ENCODE results near the gene SLC27A6.
"Not testable (repeated sequence)": the region's sequence is repeated elsewhere in the genome, so short reads cannot be mapped to it uniquely, and the experiment has no call there.

SLC27A6 gene

GRCh38 chr5:129022599-129022998 is 57.3 kb downstream of the SLC27A6 start:
- Mint-ChIP-seq H3K27me3 (peaks cover 0 to 5% of the 10 kb centered on the region in 2 donors), H3K9me3 (peaks cover 0 to 2% of the 10 kb centered on the region in 2 donors), H3K4me3 (no peak overlapping the region), H3K27ac (no peak overlapping the region), H3K4me1 (no peaks in the 10 kb centered on the region), H3K36me3 (no peaks in the 10 kb centered on the region)
- ATAC-seq (replicated peaks) (no peak), DNase-seq (no peak)

GRCh38 chr5:129027260-129027659 is 62.0 kb downstream of the SLC27A6 start:
- DNase-seq: no peak
- H3K36me3 Mint-ChIP-seq: no peaks in the 10 kb centered on the region
- no peak overlapping the region for H3K4me3 Mint-ChIP-seq
- H3K27me3 Mint-ChIP-seq: peaks cover 0 to 5% of the 10 kb centered on the region in 2 donors
- no peak for ATAC-seq (replicated peaks)
- H3K9me3 Mint-ChIP-seq: peaks cover 0 to 2% of the 10 kb centered on the region in 2 donors
- no peak overlapping the region for H3K27ac Mint-ChIP-seq
- H3K4me1 Mint-ChIP-seq: no peaks in the 10 kb centered on the region

DNA sequence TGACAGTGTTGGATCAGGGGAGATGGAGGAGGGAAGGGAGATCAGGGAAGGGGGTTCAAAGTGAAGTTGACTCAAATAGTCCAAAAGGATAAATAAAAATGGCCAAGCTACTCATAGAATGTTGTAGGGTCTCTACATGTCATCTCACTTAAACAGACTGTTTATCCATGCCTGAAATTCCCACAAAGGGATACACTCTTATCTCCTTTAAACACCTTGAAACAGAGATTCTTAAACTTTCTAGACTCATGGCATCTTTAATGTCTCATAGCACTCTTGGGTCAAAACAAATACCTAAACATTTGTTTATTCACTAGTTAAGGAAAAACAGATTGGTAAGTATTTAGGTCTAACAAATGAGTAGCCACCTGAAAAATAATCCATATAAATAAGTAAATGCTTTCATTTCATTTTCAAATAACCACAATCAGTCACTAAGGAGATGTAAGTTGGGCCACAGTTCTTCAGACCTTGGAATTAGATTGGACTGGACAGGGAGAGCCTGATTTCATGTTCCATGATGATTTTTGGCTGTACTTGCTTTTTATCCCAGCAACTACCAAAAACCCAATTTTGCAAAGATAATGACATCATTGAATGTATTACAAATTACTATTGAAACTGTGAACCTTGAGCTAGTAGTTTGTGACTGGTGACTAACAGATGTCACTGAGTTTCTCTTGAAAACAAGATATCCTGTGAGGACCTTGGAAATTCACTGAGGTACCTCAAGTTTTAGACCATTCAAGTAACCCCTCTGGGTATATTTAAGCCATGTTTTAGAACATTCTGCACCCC is 66.8 kb downstream of the SLC27A6 start:
- Mint-ChIP-seq H3K4me1 (no peaks in the 10 kb centered on the region), H3K4me3 (no peak overlapping the region), H3K36me3 (no peaks in the 10 kb centered on the region), H3K27ac (no peak overlapping the region), H3K9me3 (peaks cover 0 to 2% of the 10 kb centered on the region in 2 donors), H3K27me3 (no peaks in the 10 kb centered on the region)
- ATAC-seq (replicated peaks) (no peak), DNase-seq (no peak)

DNA sequence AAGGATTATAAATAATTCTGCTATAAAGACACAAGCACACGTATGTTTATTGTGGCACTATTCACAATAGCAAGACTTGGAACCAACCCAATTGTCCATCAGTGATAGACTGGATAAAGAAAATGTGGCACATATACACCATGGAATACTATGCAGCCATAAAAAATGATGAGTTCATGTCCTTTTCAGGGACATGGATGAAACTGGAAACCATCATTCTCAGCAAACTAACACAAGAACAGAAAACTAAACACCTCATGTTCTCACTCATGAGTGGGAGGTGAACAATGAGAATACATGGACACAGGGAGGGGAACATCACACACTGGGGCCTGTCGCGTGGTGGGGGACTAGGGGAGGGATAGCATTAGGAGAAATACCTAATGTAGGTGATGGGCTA is 71.0 kb downstream of the SLC27A6 start:
- ATAC-seq (replicated peaks); H3K4me1 Mint-ChIP-seq; H3K4me3 Mint-ChIP-seq; H3K9me3 Mint-ChIP-seq; H3K36me3 Mint-ChIP-seq; DNase-seq; H3K27me3 Mint-ChIP-seq; H3K27ac Mint-ChIP-seq: not testable (repeated sequence)

DNA sequence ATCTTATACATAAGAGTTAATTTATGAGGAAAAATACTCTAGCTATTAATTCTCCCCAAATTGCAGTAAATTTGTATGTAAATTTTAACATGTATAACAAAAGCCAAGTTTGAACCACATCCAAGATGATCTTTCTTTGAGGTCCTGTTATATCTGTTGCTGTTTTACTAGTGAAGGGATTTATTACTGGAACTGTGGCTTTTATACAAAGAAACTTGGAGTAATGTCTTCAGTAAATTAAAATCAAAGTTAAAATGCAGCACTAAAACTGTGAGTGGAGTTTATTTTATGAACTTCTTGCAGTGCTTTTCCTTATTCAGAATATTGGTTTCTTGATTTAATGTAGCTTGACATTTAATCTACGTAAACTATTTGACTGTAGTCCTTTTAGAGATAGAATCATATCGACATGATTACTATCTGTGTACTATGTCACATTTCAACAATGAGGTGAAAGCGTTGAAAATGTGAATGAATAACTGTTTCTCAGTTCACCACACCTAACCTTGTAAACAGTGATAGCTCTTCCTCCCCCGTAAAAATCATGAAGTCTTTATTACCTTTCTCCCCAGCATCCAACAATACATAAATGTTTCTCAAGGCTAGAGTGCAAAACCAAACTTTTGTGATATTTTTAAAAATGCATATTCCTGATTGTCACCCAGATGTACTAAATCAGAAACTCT is 76.1 kb downstream of the SLC27A6 start:
- peaks cover 0 to 2% of the 10 kb centered on the region in 2 donors for H3K36me3 Mint-ChIP-seq
- H3K27me3 Mint-ChIP-seq: no peaks in the 10 kb centered on the region
- H3K4me3 Mint-ChIP-seq: no peak overlapping the region
- H3K9me3 Mint-ChIP-seq: peaks cover 8 to 12% of the 10 kb centered on the region in 2 donors
- ATAC-seq (replicated peaks) (no peak), DNase-seq (no peak)
- no peaks in the 10 kb centered on the region for H3K4me1 Mint-ChIP-seq
- H3K27ac Mint-ChIP-seq: no peak overlapping the region

DNA sequence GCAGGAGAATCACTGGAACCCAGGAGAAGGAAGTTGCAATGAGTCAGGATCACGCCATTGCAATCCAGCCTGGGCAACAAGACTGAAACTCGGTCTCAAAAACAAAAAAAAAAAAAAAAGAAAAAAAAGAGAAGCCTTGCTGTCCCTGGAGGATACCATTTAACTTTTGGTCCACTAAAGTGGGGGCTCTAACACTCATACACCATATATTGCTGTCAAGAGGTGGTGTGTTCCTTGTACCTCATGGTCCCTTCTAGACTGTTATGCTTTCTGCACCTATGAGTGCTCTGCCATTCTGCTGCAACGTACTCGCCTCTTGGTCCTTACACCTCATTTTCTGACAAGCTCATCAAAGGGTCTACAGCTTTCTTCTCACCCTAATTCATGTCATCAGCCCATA is 77.0 kb downstream of the SLC27A6 start:
- Mint-ChIP-seq H3K4me3 (no peak overlapping the region), H3K27me3 (no peaks in the 10 kb centered on the region), H3K9me3 (peaks cover 8 to 14% of the 10 kb centered on the region in 2 donors), H3K4me1 (no peaks in the 10 kb centered on the region), H3K27ac (no peak overlapping the region), H3K36me3 (peaks cover 0 to 2% of the 10 kb centered on the region in 2 donors)
- DNase-seq (no peak), ATAC-seq (replicated peaks) (no peak)

DNA sequence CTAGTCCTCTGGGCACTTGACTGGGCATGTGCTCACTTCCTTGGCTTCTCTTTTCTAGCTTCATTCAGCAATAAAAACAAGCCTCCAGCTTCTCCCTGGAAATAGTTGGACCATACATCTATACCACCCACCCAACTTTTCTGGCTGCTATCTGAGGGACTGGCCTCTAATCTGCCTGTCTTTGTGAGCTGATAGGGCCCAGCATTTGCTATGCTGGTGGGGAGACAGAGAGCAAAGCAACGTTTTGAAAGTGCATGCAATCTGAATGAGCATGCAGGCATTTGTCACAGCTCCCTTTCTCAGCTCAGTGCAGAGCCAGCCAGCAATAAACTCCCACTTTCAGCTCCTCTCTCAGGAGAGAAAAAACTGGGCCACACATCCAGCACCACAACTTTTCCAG is 78.6 kb downstream of the SLC27A6 start:
- DNase-seq: no peak
- Mint-ChIP-seq H3K9me3 (peaks cover 8 to 14% of the 10 kb centered on the region in 2 donors), H3K4me1 (no peaks in the 10 kb centered on the region), H3K27me3 (no peaks in the 10 kb centered on the region), H3K36me3 (peaks cover 0 to 2% of the 10 kb centered on the region in 2 donors), H3K27ac (no peak overlapping the region), H3K4me3 (no peak overlapping the region)
- ATAC-seq (replicated peaks): no peak

DNA sequence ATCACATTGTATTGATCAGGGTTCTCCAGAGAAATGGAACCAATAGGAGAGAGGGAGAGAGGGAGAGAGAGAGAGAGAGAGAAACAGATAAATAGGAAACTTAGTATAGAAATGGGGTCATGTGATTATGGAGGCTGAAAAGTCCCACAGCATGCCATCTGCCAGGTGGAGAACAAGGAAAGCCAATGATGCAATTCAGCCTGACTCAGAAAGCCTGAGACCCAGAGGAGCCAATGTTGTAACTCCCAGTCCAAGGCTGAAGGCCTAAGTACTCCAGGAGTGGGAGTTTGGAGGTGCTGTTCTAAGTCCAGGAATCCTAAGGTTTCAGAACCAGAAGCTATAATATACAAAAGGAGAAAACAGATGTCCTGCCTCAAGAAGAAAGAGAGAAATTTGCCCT is 80.9 kb downstream of the SLC27A6 start:
- Mint-ChIP-seq H3K36me3 (peaks cover 0 to 2% of the 10 kb centered on the region in 2 donors), H3K4me1 (no peaks in the 10 kb centered on the region), H3K9me3 (peaks cover 8 to 14% of the 10 kb centered on the region in 2 donors), H3K4me3 (no peak overlapping the region), H3K27me3 (no peaks in the 10 kb centered on the region), H3K27ac (no peak overlapping the region)
- DNase-seq (no peak), ATAC-seq (replicated peaks) (no peak)

DNA sequence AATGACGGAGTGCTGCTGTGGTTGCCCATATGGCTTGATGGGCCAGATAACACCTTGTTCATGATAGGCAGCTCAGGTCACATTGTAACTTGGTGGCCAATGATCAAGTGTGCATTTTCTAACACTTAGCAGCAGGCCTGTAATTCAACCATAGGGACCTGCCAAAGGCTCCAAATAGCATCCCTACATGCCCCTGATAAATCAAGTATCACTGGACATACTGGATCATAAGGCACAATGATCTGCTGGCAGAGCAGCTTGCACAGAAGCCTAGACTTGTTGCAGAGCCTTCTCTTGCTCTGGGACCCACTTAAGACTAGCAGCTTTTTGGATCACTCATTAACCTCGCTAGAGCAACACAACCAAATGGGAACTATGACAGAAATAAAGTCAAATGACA is 83.2 kb downstream of the SLC27A6 start:
- Mint-ChIP-seq H3K4me1 (no peaks in the 10 kb centered on the region), H3K9me3 (peaks cover 8 to 12% of the 10 kb centered on the region in 2 donors), H3K4me3 (no peak overlapping the region), H3K36me3 (peaks cover 0 to 2% of the 10 kb centered on the region in 2 donors), H3K27me3 (no peaks in the 10 kb centered on the region), H3K27ac (no peak overlapping the region)
- DNase-seq (no peak), ATAC-seq (replicated peaks) (no peak)

GRCh38 chr5:129049126-129049799 is 84.0 kb downstream of the SLC27A6 start:
- no peak for DNase-seq

GRCh38 chr5:129051283-129051682 is 86.0 kb downstream of the SLC27A6 start:
- Mint-ChIP-seq H3K4me1 (no peaks in the 10 kb centered on the region), H3K9me3 (peaks cover 2% of the 10 kb centered on the region in 2 donors), H3K4me3 (no peak overlapping the region), H3K27me3 (no peaks in the 10 kb centered on the region), H3K36me3 (no peaks in the 10 kb centered on the region), H3K27ac (no peak overlapping the region)
- no peak for ATAC-seq (replicated peaks)
- no peak for DNase-seq

More at GRCh38 chr5:129049126-129049799, 84.0 kb downstream of the SLC27A6 start:
- Mint-ChIP-seq H3K9me3 (peaks cover 6 to 10% of the 10 kb centered on the region in 2 donors), H3K4me1 (no peaks in the 10 kb centered on the region), H3K36me3 (peaks cover 0 to 2% of the 10 kb centered on the region in 2 donors), H3K27ac (no peak overlapping the region), H3K4me3 (no peak overlapping the region), H3K27me3 (no peaks in the 10 kb centered on the region)
- ATAC-seq (replicated peaks): no peak

DNA sequence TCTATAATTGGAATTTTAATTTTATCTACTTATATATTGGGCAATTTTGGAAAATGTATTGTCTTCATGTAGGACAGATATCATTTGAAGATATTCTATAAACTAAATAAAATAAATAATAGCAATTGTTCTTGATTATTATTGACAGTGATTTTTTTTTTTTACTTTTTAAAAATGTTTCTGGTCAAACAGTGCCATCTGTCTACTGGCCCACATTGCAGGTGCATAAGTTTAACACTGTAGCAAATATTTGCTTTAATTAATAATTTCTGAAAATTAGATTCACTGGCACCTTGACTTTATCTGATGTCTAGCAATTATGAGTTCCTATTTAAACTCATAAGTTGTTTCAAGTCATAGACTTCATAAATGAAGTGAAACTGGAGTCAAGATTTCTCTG is 88.2 kb downstream of the SLC27A6 start:
- Mint-ChIP-seq H3K9me3 (peaks cover 4 to 11% of the 10 kb centered on the region in 2 donors), H3K4me3 (no peak overlapping the region), H3K27me3 (no peaks in the 10 kb centered on the region), H3K27ac (no peak overlapping the region), H3K36me3 (no peaks in the 10 kb centered on the region), H3K4me1 (no peaks in the 10 kb centered on the region)
- no peak for DNase-seq
- ATAC-seq (replicated peaks): no peak

DNA sequence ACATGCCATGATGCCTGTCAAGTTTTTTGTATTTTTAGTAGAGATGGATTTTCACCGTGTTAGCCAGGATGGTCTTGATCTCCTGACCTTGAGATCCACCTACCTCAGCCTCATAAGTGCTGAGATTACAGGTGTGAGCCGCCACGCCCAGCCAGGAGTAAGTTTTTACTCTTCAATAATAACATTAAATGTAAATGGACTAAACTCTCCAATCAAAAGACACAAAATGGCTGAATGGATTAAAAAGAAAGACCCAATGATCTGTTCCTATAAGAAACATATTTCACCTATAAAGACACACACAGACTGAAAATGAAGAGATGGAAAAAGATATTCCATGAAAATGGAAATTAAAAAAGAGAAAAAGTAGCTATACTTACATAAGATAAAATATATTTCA is 92.0 kb downstream of the SLC27A6 start:
- no peaks in the 10 kb centered on the region for H3K36me3 Mint-ChIP-seq
- no peaks in the 10 kb centered on the region for H3K27me3 Mint-ChIP-seq
- no peaks in the 10 kb centered on the region for H3K4me1 Mint-ChIP-seq
- H3K27ac Mint-ChIP-seq: no peak overlapping the region
- ATAC-seq (replicated peaks) (no peak), DNase-seq (no peak)
- H3K9me3 Mint-ChIP-seq: peaks cover 4 to 11% of the 10 kb centered on the region in 2 donors
- no peak overlapping the region for H3K4me3 Mint-ChIP-seq

- H3K36me3 Mint-ChIP-seq: no peaks in the 10 kb centered on the region
- H3K27me3 Mint-ChIP-seq: peaks cover 0 to 4% of the 10 kb centered on the region in 2 donors
- H3K4me3 Mint-ChIP-seq: no peak overlapping the region
- H3K4me1 Mint-ChIP-seq: no peaks in the 10 kb centered on the region
- ATAC-seq (replicated peaks): no peak
- DNase-seq: no peak
- no peak overlapping the region for H3K27ac Mint-ChIP-seq
- H3K9me3 Mint-ChIP-seq: peaks cover 3% of the 10 kb centered on the region in 2 donors
These were observed 96.6 kb downstream of the SLC27A6 start for GRCh38 chr5:129061849-129062248.

Measured in stimulated activated naive B cell treated with anti-CD40 and anti-IgM and Interleukin-4, amounts not matched to agents 10 μg/mL and 1 μg/mL and 100 μg/mL, for 72 hours (primary cell).